Ecto neural progenitor cell (in vitro differentiated cells): Measurements from ENCODE around the gene TSPAN7.

Experiments
- DNase-seq: peaks from one replicate; pipeline ENCODE4 v3.0.0-alpha.2; 2018; ENCODE audit warnings: low spot score

The TSPAN7 gene

DNA sequence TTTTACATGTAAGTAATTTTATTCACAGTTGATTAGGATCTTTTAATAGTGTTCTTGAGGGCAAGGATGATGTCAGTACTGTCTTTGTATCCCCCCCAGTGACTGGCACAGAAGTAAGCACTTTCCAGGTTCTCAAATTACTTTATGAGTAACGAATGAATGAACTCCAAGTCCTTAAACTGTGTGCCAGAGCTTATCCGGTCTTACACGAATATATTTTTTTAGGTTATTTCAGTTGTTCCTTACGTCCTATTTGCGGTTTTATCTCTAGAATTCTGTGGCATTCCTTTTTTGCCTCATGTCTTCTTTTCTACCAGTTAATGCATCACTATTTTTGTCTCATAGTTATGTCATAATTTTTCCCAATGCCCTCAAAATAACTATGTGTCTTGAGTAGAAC is 133.1 kb downstream of the TSPAN7 start:
- no peak for DNase-seq

DNA sequence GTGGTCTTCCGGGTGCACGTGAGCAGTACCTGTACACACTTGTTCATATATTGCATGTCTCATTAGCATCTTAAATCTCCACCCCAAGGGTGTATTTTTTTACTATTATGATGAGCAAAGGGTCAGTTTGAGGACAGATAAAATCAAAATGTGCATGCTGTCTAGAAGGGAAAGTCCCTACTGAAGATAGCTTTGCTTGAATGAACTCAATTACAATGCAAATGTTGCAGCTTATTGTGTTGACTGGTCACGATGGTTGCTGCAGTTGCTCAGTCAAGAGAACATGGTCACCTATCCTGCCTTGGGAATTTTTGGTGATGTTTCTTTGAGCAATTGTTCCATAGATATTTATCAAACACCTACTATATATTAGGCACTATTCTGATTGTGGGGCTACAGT is 136.1 kb downstream of the TSPAN7 start:
- no peak for DNase-seq

DNA sequence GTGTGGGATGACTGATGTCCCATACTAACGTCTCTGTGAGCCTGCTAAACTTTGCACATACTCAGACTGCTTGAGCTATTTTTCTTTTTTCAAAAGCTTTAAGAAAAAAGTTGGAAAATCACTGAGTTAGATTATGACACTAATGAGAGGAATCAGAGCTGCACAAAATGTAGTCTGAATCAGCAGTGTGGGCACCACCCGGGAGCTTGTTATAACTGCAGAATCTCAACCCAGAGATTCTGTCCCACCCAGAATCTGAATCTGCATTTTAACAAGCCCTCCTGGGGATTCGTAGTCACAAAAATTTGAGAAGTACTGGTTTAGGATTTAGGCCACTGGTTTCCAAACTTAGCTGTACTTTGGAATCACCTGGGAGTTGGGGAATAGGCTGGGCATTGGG is 137.8 kb downstream of the TSPAN7 start:
- no peak for DNase-seq

DNA sequence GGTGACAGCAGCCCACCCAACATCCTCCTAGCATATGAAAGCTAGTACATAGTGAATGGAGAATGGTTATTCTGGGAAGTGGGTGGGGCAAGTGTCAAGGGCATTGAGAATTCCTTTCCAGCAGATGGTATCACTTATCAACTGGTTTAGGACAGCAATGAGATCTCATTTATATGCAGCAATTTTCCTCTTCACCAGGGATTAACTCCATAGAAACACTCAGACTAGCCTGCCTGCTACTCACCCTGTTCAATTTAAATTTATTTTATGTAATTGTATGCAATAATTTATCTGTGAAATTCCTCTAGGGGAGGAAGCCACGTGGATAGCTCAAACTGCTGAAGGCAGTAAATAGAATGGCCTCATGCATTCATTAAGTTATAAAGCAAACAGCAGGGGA is 138.4 kb downstream of the TSPAN7 start:
- no peak for DNase-seq

DNA sequence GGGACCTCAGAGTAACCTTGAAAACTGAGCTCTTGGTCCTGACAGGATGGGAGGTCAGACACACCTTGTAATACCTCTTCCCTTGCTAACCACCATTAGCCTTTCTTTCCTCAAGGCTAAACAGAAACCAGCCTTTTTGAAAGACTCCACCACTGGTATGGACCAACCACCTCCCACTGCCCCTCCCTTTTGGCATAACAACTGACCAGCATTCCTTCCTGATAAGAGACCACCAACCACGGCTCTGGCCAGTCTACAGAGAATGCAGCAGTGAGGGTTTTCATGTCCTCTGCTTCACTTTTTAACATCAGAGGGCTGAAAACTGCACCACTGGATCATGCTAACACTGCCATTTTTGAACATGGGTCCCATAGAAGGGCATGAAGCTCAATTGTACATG is 139.7 kb downstream of the TSPAN7 start:
- no peak for DNase-seq

DNA sequence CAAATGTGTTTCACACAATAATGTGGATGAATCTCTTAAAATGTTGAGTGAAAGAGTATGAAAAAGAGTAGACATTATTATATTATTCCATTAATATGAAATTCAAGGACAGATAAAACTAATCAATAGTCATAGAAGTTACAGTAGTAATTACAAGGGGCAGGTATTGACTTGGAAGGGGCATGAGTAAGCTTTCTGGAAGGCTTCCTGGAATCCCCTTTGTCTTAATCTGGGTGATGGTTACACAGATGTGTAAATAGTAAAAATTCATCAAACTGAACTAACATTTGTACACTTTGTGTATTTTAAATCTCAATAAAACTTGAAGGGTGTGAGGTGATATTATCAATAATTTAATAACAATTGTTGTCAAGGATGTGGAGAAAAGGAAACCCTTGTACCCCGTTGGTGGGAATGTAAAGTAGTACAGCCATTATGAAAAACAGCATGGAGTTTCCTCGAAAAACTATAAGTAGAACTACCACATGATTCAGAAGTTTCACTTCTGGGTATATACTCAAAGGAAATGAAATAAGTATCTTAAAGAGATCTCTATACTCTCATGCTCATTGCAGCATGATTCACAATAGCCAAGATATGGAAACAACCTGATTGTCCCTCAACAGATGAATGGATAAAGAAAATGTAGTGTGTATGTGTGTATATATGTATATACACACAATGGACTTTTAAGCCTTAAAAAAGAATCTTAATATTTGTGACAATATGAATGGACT is 143.0 kb downstream of the TSPAN7 start:
- no peak for DNase-seq

DNA sequence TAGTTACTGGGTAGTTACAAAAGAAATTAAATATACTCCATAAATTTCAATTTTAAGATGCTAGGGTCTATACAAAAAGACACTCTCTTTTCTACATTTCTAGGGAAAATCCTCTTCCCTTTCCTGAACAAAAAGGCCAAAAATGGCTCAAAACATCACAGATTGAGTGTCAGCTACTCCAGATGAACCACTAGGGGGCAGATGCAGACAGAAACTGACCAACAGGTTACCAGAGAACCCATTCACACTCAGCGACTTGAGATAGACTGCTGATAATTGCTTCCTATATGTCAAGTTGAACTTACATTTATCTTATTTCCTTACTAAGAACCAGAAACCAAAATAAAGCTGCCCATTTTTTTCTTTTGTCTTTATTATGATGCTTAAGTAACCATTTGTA is 156.5 kb downstream of the TSPAN7 start:
- no peak for DNase-seq

DNA sequence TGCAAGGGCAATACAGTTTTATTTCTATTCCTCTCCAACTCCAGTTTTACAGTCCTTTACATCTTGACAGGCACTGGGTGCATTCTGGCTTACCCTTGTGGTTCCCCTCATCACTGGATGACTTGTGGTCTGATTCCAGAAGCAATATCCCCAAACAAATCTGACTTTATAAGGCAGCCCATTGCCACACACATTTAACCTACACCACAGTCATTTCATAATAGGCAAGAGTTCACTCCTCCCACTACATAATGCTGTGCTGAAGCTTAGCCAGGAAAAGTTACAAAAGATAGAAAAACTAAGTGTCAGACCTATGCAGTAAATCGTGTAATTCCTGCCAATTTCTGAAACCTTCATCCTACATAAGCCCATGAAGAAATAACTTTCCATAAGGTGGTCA is 157.0 kb downstream of the TSPAN7 start:
- DNase-seq = no peak

DNA sequence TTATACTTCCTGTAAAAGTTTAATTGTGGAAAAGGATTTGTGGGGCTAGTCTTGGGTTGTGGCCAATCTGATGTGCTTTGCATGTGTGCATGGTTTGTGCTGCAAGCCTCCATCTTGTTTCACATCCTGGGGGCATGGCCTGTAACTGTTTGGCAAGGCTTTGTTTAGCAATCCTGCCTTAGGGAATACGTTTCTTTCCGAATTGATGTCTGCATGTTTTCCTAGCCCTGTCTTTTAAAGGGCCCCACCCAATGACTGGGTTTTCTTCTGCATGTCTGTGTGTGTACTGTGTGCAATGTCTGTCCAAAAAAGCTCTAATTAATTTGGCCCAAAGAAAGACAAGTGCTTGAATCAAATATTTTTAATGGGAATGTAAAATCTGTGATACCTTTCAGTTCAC is 165.3 kb downstream of the TSPAN7 start:
- no peak for DNase-seq

DNA sequence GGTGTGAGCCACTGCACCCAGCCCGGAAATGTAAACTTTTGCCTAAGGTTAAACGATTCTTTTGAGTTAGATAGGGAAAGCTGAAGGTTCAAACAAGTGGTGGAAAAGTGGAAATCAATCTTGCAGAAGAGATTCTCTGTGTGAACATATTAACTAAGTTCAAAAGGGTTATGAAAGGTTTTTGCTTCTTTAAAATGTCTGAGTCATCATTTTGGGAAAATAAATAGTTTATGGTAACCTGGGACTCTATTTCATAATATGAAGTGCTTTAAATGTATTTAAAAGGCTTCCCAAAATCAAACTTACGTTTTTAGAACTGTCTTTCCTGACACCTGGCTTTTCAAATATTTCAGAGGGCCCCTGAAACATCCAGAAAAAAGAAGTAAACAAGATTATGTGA is 166.3 kb downstream of the TSPAN7 start:
- DNase-seq = no peak

DNA sequence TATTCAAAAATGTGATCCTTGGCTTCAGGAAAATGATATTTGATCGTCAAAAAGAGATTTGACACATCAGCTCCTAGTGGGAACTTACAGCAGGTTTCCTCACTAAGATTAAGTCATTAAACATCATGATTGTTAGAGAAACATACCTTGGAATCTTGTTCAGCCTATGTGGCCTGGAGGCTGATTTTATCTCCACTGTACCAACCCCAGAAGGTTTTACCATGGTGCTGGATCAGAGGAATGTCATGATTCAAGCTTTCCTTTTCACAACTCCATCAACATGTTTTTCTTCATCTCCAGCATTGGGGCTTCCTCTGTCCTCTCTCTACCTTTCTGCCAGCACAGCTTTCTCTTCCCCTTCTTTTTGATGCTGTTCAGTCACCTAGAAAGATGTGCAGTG is 171.5 kb downstream of the TSPAN7 start:
- DNase-seq = no peak
